Keratinocyte (primary cell): ENCODE data around the gene PHLDB3.

ENCODE experiments used
- CTCF ChIP-seq, 3 experiments: IDR thresholded peaks in 1 of 3; conservative IDR thresholded peaks in 1 of 3; optimal IDR thresholded peaks in 1 of 3; 2 replicates in 2 of 3; 3 replicates in 1 of 3; pipeline versions ENCODE3 to v1.5.1; 2011; ENCODE audit warnings: low read length in 3 of 3, mild to moderate bottlenecking in 3 of 3, moderate library complexity in 2 of 3, control low read depth in 1 of 3, inconsistent platforms in 1 of 3; ENCODE audit not compliant: insufficient read depth in 2 of 3; ENCODE audit errors: extremely low read depth in 1 of 3
- EZH2 ChIP-seq: IDR thresholded peaks from one replicate; pipeline ENCODE4 v1.6.1; 2012; ENCODE audit warnings: inconsistent platforms, mild to moderate bottlenecking, low read length, moderate library complexity

GRCh38 chr19:43439709-43440063 lies 64.9 kb downstream of the PHLDB3 start:
- TF ChIP-seq CTCF (optimal IDR thresholded peaks at IDR 0.05 in 1 of 3, IDR thresholded peaks at IDR 0.05 in 1 of 3, conservative IDR thresholded peaks at IDR 0.05 in 1 of 3; ENCODE audit: extremely low read depth in 1 of 3, insufficient read depth in 2 of 3, low read length in 3 of 3), result no peak
- no peak for TF ChIP-seq EZH2
